Neuron (in vitro differentiated cells): Measurements from ENCODE around the gene FSTL5.
A peak's percentile ranks its signal among the peaks of the same experiment; 100 is the strongest.

Experiments used
- H2AFZ ChIP-seq: one replicate; pipeline ENCODE4 v1.6.1; 2013; ENCODE audit warnings: low read depth, mild to moderate bottlenecking, inconsistent platforms, low read length, moderate library complexity
- H3K27me3 ChIP-seq: one replicate; pipeline ENCODE4 v1.6.1; 2013; ENCODE audit warnings: low read length; ENCODE audit not compliant: insufficient read depth
- H3K36me3 ChIP-seq: one replicate; pipeline ENCODE4 v1.6.1; 2013; ENCODE audit warnings: low read length; ENCODE audit not compliant: insufficient read depth
- H3K4me1 ChIP-seq: one replicate; pipeline ENCODE4 v1.6.1; 2013; ENCODE audit warnings: low read length; ENCODE audit not compliant: insufficient read depth
- H3K4me3 ChIP-seq: 2 replicates; pipeline ENCODE4 v1.5.1; 2013; ENCODE audit warnings: mild to moderate bottlenecking, low read length, moderate library complexity
- H3K9me3 ChIP-seq: one replicate; pipeline ENCODE4 v1.6.1; 2013; ENCODE audit warnings: low read length

The FSTL5 gene

GRCh38 chr4:161538941-161539340 is 624.9 kb downstream of the FSTL5 start:
- Histone ChIP-seq H3K4me3 (no peak overlapping the region), H2AFZ (no peak overlapping the region), H3K36me3 (no peaks in the 10 kb centered on the region), H3K4me1 (no peaks in the 10 kb centered on the region), H3K9me3 (no peaks in the 10 kb centered on the region), H3K27me3 (no peaks in the 10 kb centered on the region)

- Histone ChIP-seq H3K4me3 (no peak overlapping the region), H2AFZ (no peak overlapping the region), H3K27me3 (no peaks in the 10 kb centered on the region), H3K36me3 (no peaks in the 10 kb centered on the region), H3K4me1 (no peaks in the 10 kb centered on the region), H3K9me3 (no peaks in the 10 kb centered on the region)
These were observed 633.1 kb downstream of the FSTL5 start for GRCh38 chr4:161530710-161531109.

- Histone ChIP-seq H3K4me1 (no peaks in the 10 kb centered on the region), H3K27me3 (no peaks in the 10 kb centered on the region), H3K4me3 (no peak overlapping the region), H3K36me3 (no peaks in the 10 kb centered on the region), H3K9me3 (no peaks in the 10 kb centered on the region), H2AFZ (no peak overlapping the region)
These were observed 638.7 kb downstream of the FSTL5 start for GRCh38 chr4:161525121-161525520.

- Histone ChIP-seq H3K4me1 (no peaks in the 10 kb centered on the region), H3K27me3 (no peaks in the 10 kb centered on the region), H2AFZ (no peak overlapping the region), H3K4me3 (no peak overlapping the region), H3K36me3 (no peaks in the 10 kb centered on the region), H3K9me3 (no peaks in the 10 kb centered on the region)
These were observed 641.8 kb downstream of the FSTL5 start for GRCh38 chr4:161522031-161522430.

GRCh38 chr4:161519611-161520010 is 644.2 kb downstream of the FSTL5 start:
- no peaks in the 10 kb centered on the region for H3K36me3 ChIP-seq
- H3K27me3 ChIP-seq = no peaks in the 10 kb centered on the region
- no peaks in the 10 kb centered on the region for H3K9me3 ChIP-seq
- no peak overlapping the region for H3K4me3 ChIP-seq
- H2AFZ ChIP-seq = no peak overlapping the region
- no peaks in the 10 kb centered on the region for H3K4me1 ChIP-seq

GRCh38 chr4:161517941-161518340 is 645.9 kb downstream of the FSTL5 start:
- H3K9me3 ChIP-seq = no peaks in the 10 kb centered on the region
- H3K36me3 ChIP-seq = no peaks in the 10 kb centered on the region
- H2AFZ ChIP-seq = no peak overlapping the region
- no peaks in the 10 kb centered on the region for H3K4me1 ChIP-seq
- no peaks in the 10 kb centered on the region for H3K27me3 ChIP-seq
- H3K4me3 ChIP-seq = no peak overlapping the region

- Histone ChIP-seq H3K36me3 (no peaks in the 10 kb centered on the region), H3K27me3 (no peaks in the 10 kb centered on the region), H2AFZ (no peak overlapping the region), H3K4me3 (no peak overlapping the region), H3K9me3 (no peaks in the 10 kb centered on the region), H3K4me1 (no peaks in the 10 kb centered on the region)
These were observed 658.7 kb downstream of the FSTL5 start for GRCh38 chr4:161505141-161505540.

- Histone ChIP-seq H3K9me3 (no peaks in the 10 kb centered on the region), H3K4me3 (no peak overlapping the region), H3K27me3 (no peaks in the 10 kb centered on the region), H3K36me3 (no peaks in the 10 kb centered on the region), H2AFZ (peak overlapping the region; percentile 16), H3K4me1 (no peaks in the 10 kb centered on the region)
These were observed 665.6 kb downstream of the FSTL5 start for GRCh38 chr4:161498155-161498554.

GRCh38 chr4:161486461-161486860 is 677.3 kb downstream of the FSTL5 start:
- no peaks in the 10 kb centered on the region for H3K27me3 ChIP-seq
- H3K9me3 ChIP-seq = no peaks in the 10 kb centered on the region
- H3K4me3 ChIP-seq = no peak overlapping the region
- H3K36me3 ChIP-seq = no peaks in the 10 kb centered on the region
- H3K4me1 ChIP-seq = peaks cover 6% of the 10 kb centered on the region
- no peak overlapping the region for H2AFZ ChIP-seq

- no peaks in the 10 kb centered on the region for H3K4me1 ChIP-seq
- H3K27me3 ChIP-seq = no peaks in the 10 kb centered on the region
- H3K9me3 ChIP-seq = no peaks in the 10 kb centered on the region
- no peak overlapping the region for H3K4me3 ChIP-seq
- H3K36me3 ChIP-seq = no peaks in the 10 kb centered on the region
- H2AFZ ChIP-seq = no peak overlapping the region
These were observed 697.5 kb downstream of the FSTL5 start for GRCh38 chr4:161466316-161466715.

- Histone ChIP-seq H3K36me3 (no peaks in the 10 kb centered on the region), H2AFZ (no peak overlapping the region), H3K27me3 (no peaks in the 10 kb centered on the region), H3K9me3 (no peaks in the 10 kb centered on the region), H3K4me1 (no peaks in the 10 kb centered on the region), H3K4me3 (no peak overlapping the region)
These were observed 700.4 kb downstream of the FSTL5 start for GRCh38 chr4:161463436-161463835.

GRCh38 chr4:161457906-161458305 is 705.9 kb downstream of the FSTL5 start:
- Histone ChIP-seq H3K27me3 (no peaks in the 10 kb centered on the region), H2AFZ (no peak overlapping the region), H3K36me3 (no peaks in the 10 kb centered on the region), H3K4me3 (no peak overlapping the region), H3K4me1 (no peaks in the 10 kb centered on the region), H3K9me3 (no peaks in the 10 kb centered on the region)

- Histone ChIP-seq H3K36me3 (no peaks in the 10 kb centered on the region), H3K27me3 (no peaks in the 10 kb centered on the region), H2AFZ (no peak overlapping the region), H3K9me3 (no peaks in the 10 kb centered on the region), H3K4me3 (no peak overlapping the region), H3K4me1 (no peaks in the 10 kb centered on the region)
These were observed 706.5 kb downstream of the FSTL5 start for GRCh38 chr4:161457311-161457710.

- Histone ChIP-seq H2AFZ (no peak overlapping the region), H3K36me3 (no peaks in the 10 kb centered on the region), H3K27me3 (no peaks in the 10 kb centered on the region), H3K4me3 (no peak overlapping the region), H3K4me1 (no peaks in the 10 kb centered on the region), H3K9me3 (no peaks in the 10 kb centered on the region)
These were observed 708.9 kb downstream of the FSTL5 start for GRCh38 chr4:161454860-161455259.
